Omental fat pad (tissue), 4 donors: Measurements from ENCODE around the gene SPATS2. TPM values are rescaled to one million over a fixed set of nuclear protein-coding genes. Genes with fewer than 3 reads are reported as not detected.

Experiments
- ATAC-seq: fragments of 150-250 bp; one replicate; pipeline ENCODE4 v1.9.1; 2016; ENCODE audit warnings: mild to moderate bottlenecking, moderate library complexity; ENCODE audit not compliant: low FRiP score
- DNase-seq: peaks from one replicate; pipeline ENCODE4 v3.0.0-alpha.2; 2019; ENCODE audit warnings: low spot score
- total RNA-seq, 4 donors: library from RNA; depleted of rRNA; stranded (reverse); fragments of >200 nt; gene quantifications; one replicate each; pipeline ENCODE4 v1.1.0, GENCODE V29; 2016
- TF ChIP-seq, protein P1 (sequence below), 3 donors: fragments of 450-650 bp; IDR thresholded peaks; one replicate each; pipeline ENCODE4 v1.5.1; 2016 to 2017; ENCODE audit warnings: antibody characterized with exemption in 3 of 3, mild to moderate bottlenecking in 3 of 3, moderate library complexity in 2 of 3

Gene SPATS2
- total RNA-seq, 4 donors from 2014 or later, result 8.0 to 16.2 (median 9.7) TPM

GRCh38 chr12:49413010-49413409, 45.7 kb downstream of the SPATS2 start:
- DNase-seq (no peak), ATAC-seq (no peak)
- TF ChIP-seq, protein P1, sequence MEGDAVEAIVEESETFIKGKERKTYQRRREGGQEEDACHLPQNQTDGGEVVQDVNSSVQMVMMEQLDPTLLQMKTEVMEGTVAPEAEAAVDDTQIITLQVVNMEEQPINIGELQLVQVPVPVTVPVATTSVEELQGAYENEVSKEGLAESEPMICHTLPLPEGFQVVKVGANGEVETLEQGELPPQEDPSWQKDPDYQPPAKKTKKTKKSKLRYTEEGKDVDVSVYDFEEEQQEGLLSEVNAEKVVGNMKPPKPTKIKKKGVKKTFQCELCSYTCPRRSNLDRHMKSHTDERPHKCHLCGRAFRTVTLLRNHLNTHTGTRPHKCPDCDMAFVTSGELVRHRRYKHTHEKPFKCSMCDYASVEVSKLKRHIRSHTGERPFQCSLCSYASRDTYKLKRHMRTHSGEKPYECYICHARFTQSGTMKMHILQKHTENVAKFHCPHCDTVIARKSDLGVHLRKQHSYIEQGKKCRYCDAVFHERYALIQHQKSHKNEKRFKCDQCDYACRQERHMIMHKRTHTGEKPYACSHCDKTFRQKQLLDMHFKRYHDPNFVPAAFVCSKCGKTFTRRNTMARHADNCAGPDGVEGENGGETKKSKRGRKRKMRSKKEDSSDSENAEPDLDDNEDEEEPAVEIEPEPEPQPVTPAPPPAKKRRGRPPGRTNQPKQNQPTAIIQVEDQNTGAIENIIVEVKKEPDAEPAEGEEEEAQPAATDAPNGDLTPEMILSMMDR (IDR thresholded peaks at IDR 0.05), result no peak

DNA sequence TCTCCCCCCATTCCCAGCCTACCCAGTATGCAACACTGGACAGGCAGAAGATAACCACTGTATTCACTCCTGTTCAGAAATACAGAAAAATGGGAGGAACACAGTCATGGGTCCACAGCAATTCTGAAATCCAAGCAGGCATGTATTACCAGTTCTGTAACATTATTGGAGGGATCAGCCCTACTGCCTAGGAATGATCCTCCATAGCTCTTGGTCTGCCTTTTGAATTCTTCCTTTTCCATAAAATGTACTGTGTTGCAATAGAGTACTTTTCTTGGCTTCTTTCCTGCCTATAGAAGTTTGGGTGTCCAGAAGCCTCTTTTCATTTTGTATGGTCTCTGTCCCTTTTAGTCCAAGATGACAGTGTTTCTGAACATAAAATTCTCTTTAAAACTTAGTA, 46.5 kb downstream of the SPATS2 start:
- ATAC-seq (no peak), DNase-seq (no peak)
- TF ChIP-seq, protein P1 (IDR thresholded peaks at IDR 0.05), result no peak

GRCh38 chr12:49414364-49414763, 47.1 kb downstream of the SPATS2 start:
- ATAC-seq, result no peak
- no peak for DNase-seq
- TF ChIP-seq, protein P1 (IDR thresholded peaks at IDR 0.05), result no peak

DNA sequence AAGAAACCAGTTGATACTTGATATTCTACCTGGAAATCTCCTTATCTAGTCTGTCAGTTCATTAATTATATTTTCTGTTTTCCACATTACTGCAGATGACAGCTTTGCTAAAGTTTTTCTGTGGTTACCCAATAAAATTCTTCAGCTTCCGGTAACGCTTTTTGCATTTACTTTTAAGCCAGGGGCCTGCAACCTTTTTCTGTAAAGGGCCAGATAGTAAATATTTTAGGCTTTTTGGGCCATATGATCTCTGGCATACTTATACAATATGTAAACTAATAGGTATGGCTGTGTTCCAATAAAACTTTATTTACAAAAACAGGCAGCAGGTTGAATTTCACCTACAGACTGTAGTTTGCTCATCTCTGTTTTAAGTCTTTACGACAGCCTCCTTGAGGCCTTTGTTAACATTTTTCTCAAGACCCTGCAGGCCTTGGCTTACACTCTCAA, 48.3 kb downstream of the SPATS2 start:
- no peak for ATAC-seq
- TF ChIP-seq, protein P1 (IDR thresholded peaks at IDR 0.05), result no peak
- no peak for DNase-seq

DNA sequence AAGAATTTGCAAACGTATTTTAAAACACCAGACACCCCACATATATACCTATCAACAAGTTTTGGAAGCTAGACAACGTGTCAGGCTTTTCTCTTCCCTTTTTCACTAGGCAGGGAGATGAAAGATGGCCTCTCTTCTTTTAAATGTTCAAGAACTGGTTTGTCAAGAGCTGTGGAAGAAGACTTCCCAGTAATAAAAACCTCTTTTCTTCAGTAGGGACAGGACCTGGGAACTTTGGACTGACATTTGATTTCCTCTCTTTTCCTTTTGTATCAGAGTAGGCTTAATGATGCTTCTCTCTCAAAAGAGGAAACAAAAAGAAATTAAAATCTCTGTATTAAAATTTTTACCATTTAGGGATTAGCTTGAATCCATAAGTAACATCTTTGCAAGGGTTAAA, 49.6 kb downstream of the SPATS2 start:
- no peak for ATAC-seq
- no peak for DNase-seq
- TF ChIP-seq, protein P1 (IDR thresholded peaks at IDR 0.05), result no peak

DNA sequence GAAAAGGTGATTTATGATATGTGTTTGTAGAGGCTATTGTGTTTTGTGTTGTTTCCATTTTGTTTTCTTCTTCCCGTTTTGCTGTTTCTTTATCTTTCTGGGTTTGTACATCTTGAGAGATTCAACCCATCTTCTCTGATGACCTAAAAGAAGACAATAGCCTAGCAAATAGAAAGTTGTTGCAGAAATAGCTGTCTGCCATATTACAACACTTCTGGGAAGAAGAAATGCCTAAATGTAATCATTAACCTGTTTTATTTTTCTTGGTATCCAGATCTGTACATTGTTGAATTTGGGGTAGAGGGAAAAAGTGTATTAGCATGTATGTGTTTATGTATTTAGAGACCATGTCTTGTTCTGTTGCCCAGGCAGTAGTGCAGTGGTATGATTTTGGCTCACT, 50.3 kb downstream of the SPATS2 start:
- DNase-seq (no peak), ATAC-seq (no peak)
- TF ChIP-seq, protein P1 (IDR thresholded peaks at IDR 0.05), result no peak

DNA sequence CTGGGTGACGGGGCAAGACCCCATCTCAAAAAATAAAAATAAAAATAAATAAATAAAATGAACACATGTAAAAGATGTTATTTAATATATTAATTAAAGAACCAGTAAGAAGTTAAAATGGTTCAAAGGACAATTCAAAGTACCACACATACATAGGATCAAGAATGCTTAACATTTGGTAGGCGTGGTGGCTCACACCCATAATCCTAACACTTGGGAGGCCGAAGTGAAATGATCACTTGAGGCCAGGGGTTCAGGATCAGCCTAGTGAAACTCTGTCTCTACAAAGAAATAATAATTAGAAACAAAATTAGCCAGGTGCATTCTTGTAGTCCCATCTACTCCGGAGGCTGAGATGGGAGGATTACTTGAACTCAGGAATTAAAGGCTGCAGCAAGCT, 53.3 kb downstream of the SPATS2 start:
- TF ChIP-seq, protein P1 (IDR thresholded peaks at IDR 0.05), result no peak
- ATAC-seq, result no peak

More for the DNA sequence above, 53.3 kb downstream of the SPATS2 start:
- no peak for DNase-seq
